Measurements from ENCODE around the gene KRTAP10-8.
A peak's percentile ranks its signal among the peaks of the same experiment; 100 is the strongest.
"Not testable (repeated sequence)": the region's sequence is repeated elsewhere in the genome, so short reads cannot be mapped to it uniquely, and the experiment has no call there.

Gene KRTAP10-8

GRCh38 chr21:44648557-44649311 lies 36.9 kb downstream of the KRTAP10-8 start:
- no peak for DNase-seq

DNA sequence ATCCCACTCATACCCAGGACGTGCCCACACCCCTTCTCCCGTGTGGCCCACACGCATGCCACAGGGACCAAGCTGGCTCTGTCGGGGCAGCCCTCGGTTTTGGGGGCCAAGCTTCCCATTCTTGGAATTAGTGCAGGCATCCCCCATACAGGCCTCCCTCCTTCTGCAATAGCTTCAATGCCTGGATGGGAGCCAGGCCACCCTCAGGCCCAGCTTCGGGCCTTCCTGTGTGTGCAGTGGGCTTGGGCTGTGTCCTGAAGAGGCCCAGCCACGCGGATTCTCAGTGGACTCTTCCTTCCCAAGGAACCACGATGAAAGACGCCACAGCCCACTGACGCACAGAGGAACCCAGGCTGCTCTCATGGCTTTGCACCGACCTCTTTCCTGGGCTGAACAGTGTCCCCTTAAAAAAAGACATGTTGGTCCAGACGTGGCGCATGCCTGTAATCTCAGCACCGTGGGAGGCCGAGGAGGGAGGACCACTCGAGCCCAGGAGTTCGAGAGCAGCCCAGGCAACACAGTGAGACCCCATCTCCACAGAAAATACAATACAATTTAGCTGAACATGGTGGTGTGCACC lies 37.7 kb downstream of the KRTAP10-8 start:
- DNase-seq, result no peak

DNA sequence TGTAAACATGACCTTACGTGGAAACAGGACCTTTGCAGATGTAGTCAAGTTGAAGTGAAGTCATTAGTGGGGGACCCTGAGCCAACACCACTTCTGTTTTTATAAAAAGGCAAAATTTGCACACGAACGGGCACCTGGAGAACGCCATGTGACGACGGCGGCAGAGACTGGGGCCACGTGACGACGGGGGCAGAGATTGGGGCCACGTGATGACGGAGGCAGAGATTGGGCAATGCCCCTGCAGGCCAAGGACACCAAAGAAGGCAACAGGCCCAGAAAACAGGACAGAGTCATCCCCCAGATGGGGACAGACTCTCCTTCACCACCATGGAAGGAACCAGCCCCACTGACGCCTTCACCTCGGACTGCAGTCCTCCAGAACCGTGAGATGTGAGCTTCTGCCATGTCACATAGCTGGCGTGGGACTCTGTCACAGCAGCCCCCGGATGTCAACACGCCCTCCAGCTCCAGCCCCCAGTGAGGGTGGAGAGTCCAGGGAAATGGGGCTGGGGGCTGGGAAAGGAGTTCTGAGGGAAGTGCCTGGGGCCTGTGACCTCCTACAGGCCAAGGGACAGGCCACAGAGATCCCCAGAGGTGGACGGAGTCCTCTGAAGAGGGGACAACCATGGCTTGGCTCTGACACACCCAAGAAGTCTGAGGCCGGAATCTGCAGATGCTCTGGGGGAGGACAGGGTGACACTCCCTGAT lies 38.5 kb downstream of the KRTAP10-8 start:
- DNase-seq, result no peak

DNA sequence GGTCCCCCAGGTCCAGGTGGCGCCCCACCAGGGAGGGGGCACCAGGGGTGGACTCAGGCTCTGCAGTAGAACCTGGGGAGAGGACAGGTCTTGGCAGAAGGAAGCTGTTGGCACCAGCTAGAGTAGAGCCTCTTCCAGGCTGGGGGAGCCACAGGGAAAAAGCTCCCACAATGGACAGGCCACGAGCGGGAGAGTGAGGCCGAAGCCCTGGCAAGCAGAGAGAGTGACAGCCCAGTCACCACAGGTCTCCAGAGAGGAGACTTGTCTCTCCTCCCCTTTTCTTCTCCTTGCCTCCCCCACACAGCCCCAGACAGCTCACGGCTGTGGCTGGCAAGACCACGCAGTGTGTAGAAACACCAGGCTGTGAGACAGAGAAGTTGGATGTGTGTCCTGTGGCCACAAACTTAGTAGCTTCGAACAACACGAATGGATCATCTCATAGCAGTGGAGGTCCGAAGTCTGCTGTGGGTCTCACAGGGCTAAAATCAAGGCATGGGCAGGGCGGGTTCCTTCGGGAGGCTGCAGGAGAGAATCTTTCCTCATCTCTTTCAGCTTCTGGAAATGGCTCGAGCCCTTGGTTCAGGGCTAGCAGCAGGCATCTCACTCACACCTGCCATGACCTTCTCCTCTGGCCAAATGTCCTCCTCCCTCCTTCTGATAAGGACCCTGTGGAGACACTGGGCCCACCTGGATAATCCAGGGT lies 39.2 kb downstream of the KRTAP10-8 start:
- peak; percentile 68 for DNase-seq

- DNase-seq, result no peak
These were observed 41.2 kb downstream of the KRTAP10-8 start for GRCh38 chr21:44653123-44653522.

- no peak for DNase-seq
These were observed 42.0 kb downstream of the KRTAP10-8 start for GRCh38 chr21:44653656-44654575.

GRCh38 chr21:44654576-44655175 lies 42.8 kb downstream of the KRTAP10-8 start, which contains the start of gene KRTAP12-4:
Gene KRTAP12-4 (minus strand): TSS chr21:44654659. CDS start chr21:44654614, 45 bp downstream.
- no peak for DNase-seq

DNA sequence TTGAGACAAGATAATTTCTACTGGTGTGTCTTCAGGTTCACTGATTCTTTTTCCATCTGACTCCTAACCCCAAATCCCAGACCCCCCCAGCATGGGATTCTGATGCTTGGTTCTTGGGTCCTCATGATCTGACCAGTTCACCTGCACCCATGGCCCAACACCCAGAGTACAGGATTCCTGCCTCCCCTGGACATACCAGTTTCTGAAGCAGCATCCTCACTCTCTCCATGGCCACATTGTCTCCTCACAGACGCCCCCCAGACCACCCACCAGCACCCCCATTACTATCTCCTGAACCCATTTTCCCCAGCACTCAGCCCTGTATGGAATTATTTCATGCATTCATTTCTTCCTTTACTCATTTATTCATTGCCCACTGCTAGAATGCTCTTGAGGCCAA lies 45.0 kb downstream of the KRTAP10-8 start:
- no peak for DNase-seq

GRCh38 chr21:44657635-44658540 lies 46.0 kb downstream of the KRTAP10-8 start, which contains the start of gene KRTAP12-3:
Gene KRTAP12-3 (plus strand): TSS chr21:44657932. CDS start chr21:44657980, 48 bp downstream.
- peak; percentile 68 for DNase-seq

GRCh38 chr21:44658541-44658910 lies 46.6 kb downstream of the KRTAP10-8 start:
- DNase-seq, result peak; percentile 72

DNA sequence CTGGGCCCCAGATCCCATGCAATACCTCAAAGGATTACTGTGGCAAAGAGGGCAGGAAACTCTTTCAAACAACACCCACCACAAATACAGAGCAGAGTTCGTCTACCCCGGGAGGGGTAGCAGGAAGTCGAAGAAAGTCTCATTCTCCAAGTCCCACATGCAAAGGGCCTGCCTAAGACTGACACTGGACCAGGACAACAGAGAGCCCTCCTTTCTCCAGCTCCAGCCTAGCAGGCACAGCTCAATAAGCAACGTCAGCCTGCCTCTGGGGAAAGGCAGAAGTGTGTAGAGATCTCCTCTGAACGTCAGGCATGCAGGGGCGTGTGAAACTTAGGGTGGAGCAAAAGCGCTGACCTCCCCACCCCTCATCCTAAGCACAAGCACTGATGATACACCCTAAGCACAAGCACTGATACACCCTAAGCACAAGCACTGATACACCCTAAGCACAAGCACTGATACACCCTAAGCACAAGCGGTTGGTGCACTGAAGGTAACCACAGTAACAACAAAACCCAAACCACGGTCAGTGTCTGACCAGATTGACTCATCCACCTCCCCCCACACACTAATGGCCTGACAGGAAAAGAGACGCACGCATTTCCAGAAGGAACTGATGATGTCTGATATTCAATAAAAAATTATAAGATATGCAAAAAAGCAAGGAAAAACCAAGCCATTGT lies 47.2 kb downstream of the KRTAP10-8 start:
- DNase-seq, result peak; percentile 72

DNA sequence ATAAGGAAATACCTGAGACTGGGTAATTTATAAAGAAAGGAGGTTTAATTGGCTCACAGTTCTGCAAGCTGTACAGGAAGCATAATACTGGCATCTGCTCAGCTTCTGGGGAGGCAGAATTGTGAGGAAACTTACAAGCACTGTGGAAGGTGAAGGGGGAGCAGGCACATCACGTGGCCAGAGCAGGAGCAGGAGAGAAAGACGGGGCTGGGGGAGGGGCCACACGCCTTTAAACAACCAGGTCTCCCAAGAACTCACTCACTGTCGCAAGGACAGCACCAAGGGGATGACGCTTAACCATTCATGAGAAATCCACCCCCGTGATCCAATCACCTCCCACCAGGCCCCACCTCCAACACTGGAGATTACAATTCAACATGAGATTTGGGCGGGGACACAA lies 49.7 kb downstream of the KRTAP10-8 start:
- DNase-seq, result not testable (repeated sequence)

All from MV-4-11 (cell line).